Measurements from ENCODE around the gene CBFA2T3.

The CBFA2T3 gene

GRCh38 chr16:88993946-88994600, 17.1 kb upstream of the CBFA2T3 start:
- no peak overlapping the region for H3K4me3 ChIP-seq (ENCODE audit: low read depth, low read length)
- DNase-seq (ENCODE audit: low read depth), result no peak
- no peak for TF ChIP-seq CTCF (IDR thresholded peaks at IDR 0.05; ENCODE audit: control insufficient read depth, extremely low read depth, insufficient read depth)

GRCh38 chr16:88993166-88993761, 16.3 kb upstream of the CBFA2T3 start:
- no peak for TF ChIP-seq CTCF (IDR thresholded peaks at IDR 0.05; ENCODE audit: control insufficient read depth, extremely low read depth, insufficient read depth)
- DNase-seq (ENCODE audit: low read depth), result no peak
- H3K4me3 ChIP-seq (ENCODE audit: low read depth, low read length), result no peak overlapping the region

GRCh38 chr16:88992351-88993165, 15.6 kb upstream of the CBFA2T3 start:
- no peak for TF ChIP-seq CTCF (IDR thresholded peaks at IDR 0.05; ENCODE audit: control insufficient read depth, extremely low read depth, insufficient read depth)
- H3K4me3 ChIP-seq (ENCODE audit: low read depth, low read length), result no peak overlapping the region
- DNase-seq (ENCODE audit: low read depth), result no peak

GRCh38 chr16:88991813-88992350, 14.9 kb upstream of the CBFA2T3 start:
- DNase-seq (ENCODE audit: low read depth), result no peak
- TF ChIP-seq CTCF (IDR thresholded peaks at IDR 0.05; ENCODE audit: control insufficient read depth, extremely low read depth, insufficient read depth), result no peak
- H3K4me3 ChIP-seq (ENCODE audit: low read depth, low read length), result no peak overlapping the region

GRCh38 chr16:88989852-88990547, 13.0 kb upstream of the CBFA2T3 start:
- TF ChIP-seq CTCF (IDR thresholded peaks at IDR 0.05; ENCODE audit: control insufficient read depth, extremely low read depth, insufficient read depth), result no peak
- no peak overlapping the region for H3K4me3 ChIP-seq (ENCODE audit: low read depth, low read length)
- DNase-seq (ENCODE audit: low read depth), result no peak

- H3K4me3 ChIP-seq (ENCODE audit: low read depth, low read length), result no peak overlapping the region
- no peak for DNase-seq (ENCODE audit: low read depth)
- TF ChIP-seq CTCF (IDR thresholded peaks at IDR 0.05; ENCODE audit: control insufficient read depth, extremely low read depth, insufficient read depth), result no peak
These were observed 12.2 kb upstream of the CBFA2T3 start for GRCh38 chr16:88988980-88989811.

All from LNCaP clone FGC (cell line).